Peyer's patch (tissue), 4 donors: ENCODE data around the gene PPFIBP2.

ENCODE experiments used
- CTCF ChIP-seq, 6 experiments: fragments of 450-650 bp in 4 of 6; fragments of 200-600 bp in 2 of 6; sonication (generic) in 1 of 6; IDR thresholded peaks; one replicate each; pipeline ENCODE4 v1.5.1; 2017 to 2019; ENCODE audit warnings: antibody characterized with exemption in 6 of 6, mild to moderate bottlenecking in 3 of 6, moderate library complexity in 1 of 6
- POLR2A ChIP-seq, 2 donors: fragments of 450-650 bp; IDR thresholded peaks; one replicate each; pipeline ENCODE4 v1.5.1; 2017; ENCODE audit warnings: antibody characterized with exemption in 2 of 2, mild to moderate bottlenecking in 2 of 2, moderate library complexity in 2 of 2

- no peak for TF ChIP-seq POLR2A (IDR thresholded peaks at IDR 0.05)
- TF ChIP-seq CTCF (IDR thresholded peaks at IDR 0.05): no peak
Measured at GRCh38 chr11:7595951-7596350, 82.2 kb downstream of the PPFIBP2 start.
